ENCODE results near the gene STX1B.

STX1B gene

GRCh38 chr16:30979170-30980022, 31.0 kb downstream of the STX1B start:
- DNase-seq (ENCODE audit: low read depth) = no peak

DNA sequence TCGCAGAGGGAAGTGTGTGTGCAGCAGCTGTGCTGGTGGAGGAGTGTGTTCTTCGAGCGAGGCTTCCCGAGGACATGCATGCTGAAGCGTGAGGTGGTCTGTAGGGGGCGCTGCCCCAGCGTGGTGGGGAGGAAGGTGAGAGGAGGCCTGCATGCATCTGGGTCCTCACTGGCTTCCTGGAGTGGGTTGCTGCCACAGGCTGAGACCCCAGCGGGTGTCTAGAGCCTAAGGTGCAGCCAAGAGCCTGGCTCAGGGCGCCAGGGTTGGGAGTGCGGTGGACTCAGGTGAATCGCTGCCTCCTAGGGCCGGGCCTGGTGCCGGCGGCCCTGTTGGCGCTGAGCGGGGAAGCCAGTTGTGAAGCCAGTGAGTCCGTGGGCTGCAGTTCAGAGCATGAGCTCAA, 32.9 kb downstream of the STX1B start:
- DNase-seq (ENCODE audit: low read depth) = no peak

- DNase-seq (ENCODE audit: low read depth) = no peak
Observed at GRCh38 chr16:30976486-30976885, 34.0 kb downstream of the STX1B start.

DNA sequence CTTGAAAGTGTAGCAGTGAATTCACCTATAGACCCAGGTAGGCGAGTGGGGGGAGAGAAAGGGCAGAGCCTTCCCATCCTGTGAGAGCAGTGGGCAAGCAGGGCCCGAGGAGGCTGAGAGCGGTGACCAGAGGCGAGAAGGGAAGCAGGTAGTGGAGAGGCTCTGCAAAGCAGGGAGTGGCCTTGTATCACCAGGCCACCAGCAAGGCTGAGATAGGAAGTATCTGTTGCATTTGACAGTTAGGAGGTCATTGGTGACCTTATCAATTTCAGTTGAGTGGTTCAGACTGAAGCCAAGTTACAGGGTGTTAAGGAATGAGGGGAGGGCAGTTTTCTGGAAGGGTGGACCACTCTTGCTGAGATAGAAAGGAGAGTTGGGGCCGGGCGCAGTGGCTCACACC, 36.1 kb downstream of the STX1B start:
- DNase-seq (ENCODE audit: low read depth) = no peak

DNA sequence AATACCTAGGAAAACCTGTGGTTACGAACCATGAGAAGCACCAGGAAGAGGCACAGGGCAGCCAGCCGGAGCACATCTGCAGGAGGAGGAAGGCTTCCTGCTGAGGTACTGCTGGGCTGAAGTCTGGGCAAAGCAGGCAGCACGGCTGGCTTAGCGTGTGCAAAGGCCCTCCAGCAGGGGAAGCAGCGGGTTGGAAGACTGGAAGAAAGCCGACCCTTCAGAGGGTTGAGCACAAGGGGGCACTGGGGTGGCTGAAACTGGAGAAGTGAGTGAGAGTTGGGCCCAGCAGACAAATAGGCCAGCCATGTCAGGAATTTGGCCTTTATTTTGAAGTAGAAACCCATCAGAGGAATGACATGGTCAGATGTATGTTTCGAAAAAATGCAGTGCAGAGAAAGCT, 37.6 kb downstream of the STX1B start:
- peak; percentile 63 for DNase-seq (ENCODE audit: low read depth)

- DNase-seq (ENCODE audit: low read depth) = no peak
Observed at GRCh38 chr16:30971298-30971697, 39.1 kb downstream of the STX1B start.

DNA sequence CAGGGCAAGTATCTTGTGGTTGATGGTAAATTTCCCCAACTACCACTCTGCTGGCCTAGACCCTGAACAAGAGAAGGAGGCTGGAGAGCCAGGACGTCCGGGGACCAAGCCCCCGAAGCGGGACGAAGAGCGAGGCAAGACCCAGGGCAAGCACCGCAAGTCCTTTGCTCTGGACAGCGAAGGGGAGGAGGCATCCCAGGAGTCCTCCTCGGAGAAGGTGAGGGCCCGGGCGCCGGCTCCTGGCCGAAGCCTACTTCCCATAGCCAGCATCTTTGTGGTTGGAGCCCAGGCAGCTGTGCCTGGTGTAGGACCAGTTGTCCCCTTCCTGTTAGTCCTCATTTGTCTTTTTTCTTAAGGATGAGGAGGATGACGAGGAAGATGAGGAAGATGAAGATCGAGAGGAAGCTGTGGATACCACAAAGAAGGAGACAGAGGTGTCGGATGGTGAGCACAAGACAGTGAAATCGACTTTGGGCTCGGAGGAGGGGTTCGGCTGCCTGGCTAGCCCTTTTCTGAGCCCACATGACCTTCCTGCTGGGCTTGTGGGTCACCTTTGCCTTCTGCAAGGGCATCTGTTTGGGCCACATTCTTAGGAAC, 41.1 kb downstream of the STX1B start:
- DNase-seq (ENCODE audit: low read depth) = no peak

- DNase-seq (ENCODE audit: low read depth) = no peak
Observed at GRCh38 chr16:30967795-30968194, 42.6 kb downstream of the STX1B start.

- no peak for DNase-seq (ENCODE audit: low read depth)
Observed at GRCh38 chr16:30966033-30966619, 44.3 kb downstream of the STX1B start.

GRCh38 chr16:30965436-30965835, 45.0 kb downstream of the STX1B start:
- no peak for DNase-seq (ENCODE audit: low read depth)

DNA sequence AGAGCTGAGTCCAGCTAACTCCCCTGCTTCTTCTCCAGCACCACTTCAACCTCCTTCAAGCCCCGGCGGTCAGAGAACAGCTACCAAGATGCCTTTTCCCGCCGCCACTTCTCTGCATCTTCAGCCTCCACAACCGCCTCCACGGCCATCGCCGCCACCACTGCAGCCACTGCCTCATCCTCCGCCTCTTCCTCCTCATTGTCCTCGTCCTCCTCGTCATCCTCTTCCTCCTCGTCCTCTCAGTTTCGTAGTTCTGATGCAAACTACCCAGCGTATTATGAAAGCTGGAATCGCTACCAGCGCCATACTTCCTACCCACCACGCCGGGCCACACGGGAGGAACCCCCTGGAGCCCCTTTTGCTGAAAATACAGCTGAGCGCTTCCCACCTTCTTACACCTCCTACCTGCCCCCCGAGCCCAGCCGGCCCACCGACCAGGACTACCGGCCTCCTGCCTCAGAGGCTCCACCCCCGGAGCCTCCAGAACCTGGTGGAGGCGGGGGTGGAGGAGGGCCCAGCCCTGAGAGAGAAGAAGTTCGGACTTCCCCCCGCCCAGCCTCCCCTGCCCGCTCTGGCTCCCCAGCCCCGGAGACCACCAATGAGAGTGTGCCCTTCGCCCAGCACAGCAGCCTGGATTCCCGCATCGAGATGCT, 45.7 kb downstream of the STX1B start:
- no peak for DNase-seq (ENCODE audit: low read depth)

- no peak for DNase-seq (ENCODE audit: low read depth)
Observed at GRCh38 chr16:30963925-30964511, 46.4 kb downstream of the STX1B start.

DNA sequence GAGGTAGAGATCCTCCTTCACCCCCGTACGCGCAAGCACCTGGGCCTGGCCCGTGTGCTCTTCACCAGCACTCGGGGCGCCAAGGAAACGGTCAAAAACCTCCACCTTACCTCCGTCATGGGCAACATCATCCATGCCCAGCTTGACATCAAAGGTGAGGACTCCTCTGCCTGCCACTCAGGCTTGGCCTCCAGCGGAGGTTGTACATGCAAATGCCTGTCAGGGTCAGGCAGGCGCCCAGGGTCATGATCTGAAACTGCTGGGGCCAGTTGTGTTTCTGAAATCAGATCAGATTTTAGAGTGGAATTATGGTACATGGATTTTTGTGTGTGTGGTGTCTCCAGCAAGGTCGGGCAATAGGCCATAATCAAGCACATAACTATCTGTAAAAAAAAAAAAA, 49.1 kb downstream of the STX1B start:
- DNase-seq (ENCODE audit: low read depth) = no peak

- peak; percentile 47 for DNase-seq (ENCODE audit: low read depth)
Observed at GRCh38 chr16:30958175-30959079, 52.0 kb downstream of the STX1B start.

- DNase-seq (ENCODE audit: low read depth) = peak; percentile 96
Observed at GRCh38 chr16:30957456-30958174, 52.8 kb downstream of the STX1B start, which contains the start of gene SETD1A. SETD1A (plus strand) TSS chr16:30957754; CDS start chr16:30958732, 978 bp downstream.

GRCh38 chr16:30956601-30957455, 53.6 kb downstream of the STX1B start:
- DNase-seq (ENCODE audit: low read depth) = peak; percentile 85

DNA sequence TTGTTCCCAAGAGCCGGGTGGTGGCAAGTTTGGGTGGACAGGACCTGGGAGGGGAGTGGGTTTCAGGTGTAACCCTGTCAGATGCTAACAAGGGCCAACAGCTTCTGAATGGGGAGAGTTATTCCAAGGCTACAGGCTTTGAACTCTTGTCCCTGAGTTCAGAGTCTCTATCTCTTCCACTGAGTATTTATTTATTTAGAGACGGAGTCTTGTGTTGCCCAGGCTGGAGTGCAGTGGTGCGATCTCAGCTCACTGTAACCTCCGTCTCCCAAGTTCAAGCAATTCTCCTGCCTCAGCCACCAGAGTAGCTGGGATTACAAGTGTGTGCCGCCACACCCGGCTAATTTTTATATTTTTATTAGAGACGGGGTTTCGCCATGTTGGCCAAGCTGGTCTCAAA, 55.4 kb downstream of the STX1B start:
- DNase-seq (ENCODE audit: low read depth) = no peak

GRCh38 chr16:30953511-30954124, 56.8 kb downstream of the STX1B start:
- peak; percentile 80 for DNase-seq (ENCODE audit: low read depth)

DNA sequence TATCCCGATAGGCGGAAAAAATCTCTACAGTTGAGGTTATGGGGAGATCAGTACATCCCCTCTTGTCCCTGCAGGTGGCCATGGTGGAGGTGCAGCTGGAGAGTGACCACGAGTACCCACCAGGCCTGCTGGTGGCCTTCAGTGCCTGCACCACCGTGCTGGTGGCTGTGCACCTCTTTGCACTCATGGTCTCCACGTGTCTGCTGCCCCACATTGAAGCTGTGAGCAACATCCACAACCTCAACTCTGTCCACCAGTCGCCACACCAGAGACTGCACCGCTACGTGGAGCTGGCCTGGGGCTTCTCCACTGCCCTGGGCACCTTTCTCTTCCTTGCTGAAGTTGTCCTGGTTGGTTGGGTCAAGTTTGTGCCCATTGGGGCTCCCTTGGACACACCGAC, 57.3 kb downstream of the STX1B start:
- DNase-seq (ENCODE audit: low read depth) = no peak

All from iris pigment epithelial cell (primary cell).